Measurements from ENCODE around the gene SLC39A9.

DNA sequence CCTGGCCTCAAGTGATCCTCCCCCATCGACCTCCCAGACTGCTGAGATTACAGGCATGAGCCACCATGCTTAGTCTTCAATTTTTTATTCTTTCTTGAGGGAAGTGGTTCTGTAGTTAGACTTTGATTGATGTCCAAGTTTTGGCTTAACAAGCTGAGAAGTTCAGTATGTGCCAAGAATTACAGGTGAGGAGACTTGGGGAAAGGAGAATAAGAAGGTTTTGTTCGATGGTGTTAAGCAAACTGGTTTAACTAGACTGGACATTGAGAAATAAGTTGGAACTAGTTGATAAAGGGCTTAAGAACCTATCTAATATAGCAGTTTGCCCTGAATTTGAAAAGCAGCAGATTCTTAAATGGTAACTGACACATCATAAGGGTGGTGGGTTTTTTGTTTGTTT lies 53.4 kb downstream of the SLC39A9 start:
- TF ChIP-seq GATA2 (IDR thresholded peaks at IDR 0.05; ENCODE audit: low read depth, low read length) (no peak), GATA3 (IDR thresholded peaks at IDR 0.05; ENCODE audit: low read depth, low read length) (no peak)
